Measurements from ENCODE around the gene TSPAN18. TPM values are rescaled to one million over a fixed set of nuclear protein-coding genes. Genes with fewer than 3 reads are reported as not detected.

Gene TSPAN18
- total RNA-seq, 2 experiments from 2014 or later: 5.8 to 8.2 TPM

DNA sequence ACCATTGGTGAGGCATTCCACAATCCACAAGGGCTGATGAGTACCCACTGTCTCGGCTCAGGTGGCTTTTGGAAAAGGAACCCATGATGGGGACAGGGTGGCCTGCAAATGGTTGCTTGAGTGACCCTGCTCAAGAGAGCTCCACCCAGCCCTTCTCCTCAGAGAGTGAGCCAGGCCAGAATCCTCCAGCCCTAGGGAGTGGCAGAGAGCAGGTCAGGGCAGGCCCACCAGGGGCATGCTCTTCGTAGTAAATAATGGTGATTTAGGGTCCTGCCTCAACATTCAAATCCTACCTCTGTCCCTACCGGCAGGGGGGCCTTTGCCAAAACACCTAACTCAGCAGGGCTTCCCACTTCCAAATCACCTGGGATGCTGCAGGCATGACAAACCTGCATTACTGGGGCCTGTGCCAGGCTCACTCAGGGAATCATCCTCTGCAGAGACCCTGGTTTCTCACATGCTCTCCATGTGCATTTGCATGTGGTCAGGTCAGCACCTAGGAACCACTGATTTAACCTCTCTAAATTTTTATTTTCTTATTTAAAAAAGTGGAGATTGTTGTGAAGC is 241.3 kb downstream of the TSPAN18 start:
- no peaks in the 10 kb centered on the region for H3K36me3 Mint-ChIP-seq
- intact Hi-C loops (cut with micrococcal nuclease): no loop called here
- no peaks in the 10 kb centered on the region for H3K27me3 Mint-ChIP-seq
- H3K9me3 Mint-ChIP-seq: no peaks in the 10 kb centered on the region
- CTCF ChIA-PET: no interaction called here
- no peak for DNase-seq
- POLR2A ChIA-PET: no interaction called here
- no peaks in the 10 kb centered on the region for H3K4me1 Mint-ChIP-seq (ENCODE audit: low read depth)
- H3K4me3 Mint-ChIP-seq: no peak overlapping the region
- H3K27ac Mint-ChIP-seq: no peak overlapping the region

DNA sequence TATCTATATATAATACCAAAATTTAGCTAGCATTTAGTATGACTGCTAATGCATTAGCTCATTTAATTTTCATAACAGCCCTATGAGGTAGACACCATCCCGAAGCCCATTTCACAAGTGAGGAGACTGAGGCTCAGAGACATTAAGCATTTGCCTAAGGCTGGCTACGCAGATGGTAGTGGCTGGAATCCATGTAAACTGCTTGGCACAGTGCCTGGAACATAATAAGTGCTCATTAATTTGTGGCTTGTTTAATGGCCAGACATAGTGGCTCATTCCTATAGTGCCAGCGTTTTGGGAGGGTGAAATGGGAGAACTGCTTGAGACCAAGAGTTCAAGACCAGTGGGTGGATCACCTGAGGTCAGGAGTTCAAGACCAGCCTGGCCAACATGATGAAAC is 241.7 kb downstream of the TSPAN18 start:
- Mint-ChIP-seq H3K4me1 (ENCODE audit: low read depth) (no peaks in the 10 kb centered on the region), H3K27me3 (no peaks in the 10 kb centered on the region), H3K9me3 (no peaks in the 10 kb centered on the region), H3K27ac (no peak overlapping the region), H3K36me3 (no peaks in the 10 kb centered on the region), H3K4me3 (no peak overlapping the region)
- ChIA-PET POLR2A (no interaction called here), CTCF (interaction anchor here (1.8 kb wide), 1 partner anchor 32 kb away, joined by 7 read pairs; no protein-coding TSS in a partner anchor)
- intact Hi-C loops (cut with micrococcal nuclease): no loop called here
- no peak for DNase-seq

DNA sequence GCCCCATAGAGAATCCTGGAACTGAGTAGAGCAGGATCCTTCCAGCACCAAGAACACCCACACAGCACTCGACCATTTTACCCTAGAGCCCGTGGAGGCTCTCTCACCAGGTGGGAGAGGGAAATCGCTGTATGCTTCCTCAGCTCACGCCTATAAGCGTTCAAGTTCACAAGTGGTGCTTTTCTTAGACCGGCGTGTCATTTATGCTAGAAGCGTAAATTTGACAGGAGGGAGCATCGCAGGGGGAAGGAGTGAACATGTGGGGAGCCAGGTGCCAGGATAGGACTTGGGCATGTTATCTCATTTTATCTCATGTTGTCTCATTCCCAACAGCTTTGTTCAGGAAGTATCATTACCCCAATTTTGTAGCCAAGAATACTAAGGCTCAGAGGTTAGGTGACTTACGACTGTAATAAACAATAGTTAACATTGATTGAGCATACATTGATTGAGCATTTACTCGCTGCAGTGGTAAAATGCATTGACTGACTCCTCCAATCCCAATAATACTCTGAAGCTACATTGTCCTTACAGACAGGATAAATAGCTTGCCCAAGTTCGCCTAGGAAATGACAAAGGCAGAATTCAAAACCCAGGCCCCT is 243.0 kb downstream of the TSPAN18 start:
- H3K4me1 Mint-ChIP-seq (ENCODE audit: low read depth): no peaks in the 10 kb centered on the region
- ChIA-PET POLR2A (no interaction called here), CTCF (interaction anchor here (1.0 to 1.8 kb wide), 3 partner anchors 33 to 141 kb away, joined by 3 to 7 read pairs (median 6); no protein-coding TSS in a partner anchor)
- no peaks in the 10 kb centered on the region for H3K36me3 Mint-ChIP-seq
- no peaks in the 10 kb centered on the region for H3K27me3 Mint-ChIP-seq
- intact Hi-C loops (cut with micrococcal nuclease): no loop called here
- no peak overlapping the region for H3K27ac Mint-ChIP-seq
- no peak overlapping the region for H3K4me3 Mint-ChIP-seq
- H3K9me3 Mint-ChIP-seq: no peaks in the 10 kb centered on the region
- DNase-seq: no peak

DNA sequence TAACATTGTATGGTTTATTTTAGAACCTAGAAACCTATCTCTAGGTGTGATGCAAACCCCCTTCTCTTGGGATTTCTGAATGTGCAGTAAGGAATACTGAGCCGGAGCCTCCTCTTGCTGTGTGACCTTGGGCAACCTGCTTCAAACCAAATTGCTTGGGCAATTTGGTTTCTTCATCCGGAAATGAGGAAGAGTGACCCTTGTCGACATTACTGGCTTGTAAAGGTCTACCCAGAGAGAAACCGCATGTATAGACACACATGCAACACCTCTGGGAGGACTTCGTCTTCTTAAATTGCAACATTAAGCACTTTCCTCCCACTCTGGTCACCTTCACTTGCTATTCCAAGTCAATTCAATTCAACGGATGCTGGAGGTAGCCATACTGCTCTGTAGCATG is 243.5 kb downstream of the TSPAN18 start:
- intact Hi-C loops (cut with micrococcal nuclease): no loop called here
- Mint-ChIP-seq H3K36me3 (no peaks in the 10 kb centered on the region), H3K27me3 (no peaks in the 10 kb centered on the region), H3K4me1 (ENCODE audit: low read depth) (no peaks in the 10 kb centered on the region), H3K9me3 (no peaks in the 10 kb centered on the region), H3K27ac (no peak overlapping the region), H3K4me3 (no peak overlapping the region)
- ChIA-PET CTCF (interaction anchor here (0.9 to 1.8 kb wide), 3 partner anchors 12 to 140 kb away, joined by 3 to 7 read pairs (median 6); no protein-coding TSS in a partner anchor), POLR2A (no interaction called here)
- no peak for DNase-seq

DNA sequence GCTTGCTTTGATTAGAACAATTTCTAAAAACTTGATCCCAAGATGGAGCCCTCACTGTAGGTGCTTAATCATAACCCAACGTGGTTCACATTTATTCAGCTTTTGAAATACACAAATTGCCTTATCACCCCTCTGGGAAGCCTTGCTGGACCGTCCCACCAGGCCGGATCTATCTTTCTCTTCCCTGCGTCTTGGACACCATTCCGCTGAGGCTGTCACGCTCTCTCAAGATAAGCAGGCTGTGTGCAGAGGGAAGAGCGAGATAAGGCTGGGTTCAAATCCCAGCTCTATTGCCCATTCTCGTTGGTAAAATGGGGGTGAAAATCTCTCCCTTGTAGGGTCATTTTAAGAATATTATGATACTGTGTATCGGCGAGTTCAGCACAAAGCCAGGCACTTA is 244.4 kb downstream of the TSPAN18 start:
- H3K27me3 Mint-ChIP-seq: no peaks in the 10 kb centered on the region
- H3K9me3 Mint-ChIP-seq: no peaks in the 10 kb centered on the region
- intact Hi-C loops (cut with micrococcal nuclease): no loop called here
- CTCF ChIA-PET: interaction anchor here (0.9 kb wide), 1 partner anchor 11 kb away, joined by 3 read pairs; no protein-coding TSS in a partner anchor
- DNase-seq: no peak
- POLR2A ChIA-PET: no interaction called here
- no peak overlapping the region for H3K27ac Mint-ChIP-seq
- no peaks in the 10 kb centered on the region for H3K36me3 Mint-ChIP-seq
- no peak overlapping the region for H3K4me3 Mint-ChIP-seq
- H3K4me1 Mint-ChIP-seq (ENCODE audit: low read depth): no peaks in the 10 kb centered on the region

DNA sequence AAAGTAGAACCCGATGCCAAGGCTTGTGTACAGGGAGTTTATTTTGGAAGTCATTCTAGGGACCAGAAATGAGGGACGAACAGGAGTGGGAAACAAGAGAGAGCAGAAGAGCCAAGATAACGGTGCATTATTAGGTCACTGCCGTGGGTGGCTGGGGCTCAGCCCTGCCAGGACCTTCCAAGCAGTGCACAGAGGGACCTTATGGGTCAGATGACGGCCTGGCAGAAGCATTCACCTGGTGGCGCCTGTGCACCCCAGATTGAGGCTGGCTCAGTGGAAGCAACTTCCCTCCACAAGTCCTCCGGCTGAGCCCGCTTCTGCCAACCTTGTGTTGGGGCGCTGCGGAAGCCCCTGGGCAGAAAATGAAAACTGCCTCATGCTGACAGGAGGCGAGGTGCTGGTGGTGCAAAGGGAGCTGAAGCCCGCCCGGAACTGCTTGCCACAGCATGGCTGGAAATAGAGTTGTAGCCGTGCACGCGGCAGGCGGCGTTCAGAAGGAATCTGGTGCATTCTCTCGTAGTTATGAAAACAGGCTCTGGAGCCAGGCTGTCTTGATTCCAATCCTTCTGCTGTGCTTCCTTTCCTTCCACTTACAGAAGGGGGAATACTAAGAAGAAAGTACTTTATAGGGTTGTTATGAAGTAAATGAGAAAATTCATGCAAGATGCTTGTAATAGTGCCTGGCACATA is 246.1 kb downstream of the TSPAN18 start:
- H3K27ac Mint-ChIP-seq: no peak overlapping the region
- no peaks in the 10 kb centered on the region for H3K4me1 Mint-ChIP-seq (ENCODE audit: low read depth)
- H3K4me3 Mint-ChIP-seq: no peak overlapping the region
- intact Hi-C loops (cut with micrococcal nuclease): no loop called here
- CTCF ChIA-PET: no interaction called here
- H3K27me3 Mint-ChIP-seq: no peaks in the 10 kb centered on the region
- no peak for DNase-seq
- H3K9me3 Mint-ChIP-seq: no peaks in the 10 kb centered on the region
- POLR2A ChIA-PET: no interaction called here
- no peaks in the 10 kb centered on the region for H3K36me3 Mint-ChIP-seq

DNA sequence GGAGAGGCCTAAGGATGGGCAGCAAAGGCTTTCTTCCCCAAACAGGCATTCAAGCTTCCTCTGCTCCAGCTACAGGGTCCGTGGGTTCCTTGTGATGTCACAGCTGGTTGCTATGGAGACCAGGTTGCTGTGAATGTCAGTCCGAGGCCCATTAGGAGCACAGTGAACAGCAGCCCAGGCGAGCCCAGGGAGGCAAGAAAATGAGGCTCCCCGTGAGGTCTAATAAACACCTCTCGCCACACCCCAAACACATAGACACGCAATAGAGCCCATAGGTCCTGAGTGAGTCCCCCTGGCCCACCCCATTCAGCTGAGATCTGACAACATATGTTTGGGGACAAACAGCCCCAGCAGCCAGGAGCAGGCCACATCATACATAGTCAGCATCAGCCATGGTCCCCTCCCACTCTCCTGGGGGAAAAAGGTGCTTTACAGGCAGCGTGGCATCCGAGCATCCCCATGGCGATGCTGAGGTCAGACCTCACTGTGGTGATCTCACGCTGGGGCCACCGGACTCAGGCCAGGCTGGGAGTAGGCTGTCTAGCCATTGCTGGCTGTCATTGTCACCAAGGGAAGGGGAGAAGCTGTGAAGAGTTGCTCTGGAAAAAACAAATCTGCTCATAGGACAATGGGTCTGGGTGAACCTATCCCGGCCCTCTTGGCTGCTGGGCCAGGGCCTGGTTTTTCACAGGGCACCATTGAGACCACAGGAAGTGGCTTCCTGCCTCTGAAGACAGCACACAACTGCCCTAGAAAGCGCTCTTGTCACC is 247.1 kb downstream of the TSPAN18 start:
- POLR2A ChIA-PET: no interaction called here
- H3K9me3 Mint-ChIP-seq: no peaks in the 10 kb centered on the region
- no peak overlapping the region for H3K27ac Mint-ChIP-seq
- H3K27me3 Mint-ChIP-seq: no peaks in the 10 kb centered on the region
- no peak for DNase-seq
- intact Hi-C loops (cut with micrococcal nuclease): no loop called here
- H3K36me3 Mint-ChIP-seq: no peaks in the 10 kb centered on the region
- no peaks in the 10 kb centered on the region for H3K4me1 Mint-ChIP-seq (ENCODE audit: low read depth)
- CTCF ChIA-PET: no interaction called here
- no peak overlapping the region for H3K4me3 Mint-ChIP-seq

DNA sequence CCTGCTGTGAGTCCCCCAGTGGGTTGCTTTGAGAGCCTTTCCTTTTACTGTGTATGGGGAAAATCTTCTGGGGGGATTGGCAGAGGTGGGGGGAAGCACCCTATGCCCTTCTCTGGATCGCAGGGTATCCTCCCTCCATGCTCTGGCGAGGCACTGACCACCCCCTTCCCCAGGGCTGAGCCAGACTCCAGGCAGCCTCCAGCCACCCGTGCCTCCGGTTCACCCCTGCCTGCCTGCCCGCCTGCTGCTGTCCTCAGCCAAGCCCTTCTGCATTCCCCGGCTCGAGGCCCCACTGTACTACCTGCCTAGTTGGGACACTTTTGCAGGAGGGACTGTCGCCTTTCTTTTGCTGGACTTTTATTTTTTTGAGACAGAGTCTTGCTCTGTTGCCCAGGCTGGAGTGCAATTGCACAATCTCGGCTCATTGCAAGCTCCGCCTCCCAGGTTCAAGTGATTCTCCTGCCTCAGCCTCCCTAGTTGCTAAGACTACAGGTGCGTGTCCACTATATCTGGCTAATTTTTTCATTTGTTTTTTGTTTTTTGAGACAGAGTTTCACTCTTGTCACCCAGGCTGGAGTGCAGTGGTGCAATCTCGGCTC is 247.7 kb downstream of the TSPAN18 start:
- POLR2A ChIA-PET: no interaction called here
- no peak overlapping the region for H3K4me3 Mint-ChIP-seq
- no peaks in the 10 kb centered on the region for H3K27me3 Mint-ChIP-seq
- intact Hi-C loops (cut with micrococcal nuclease): no loop called here
- no peaks in the 10 kb centered on the region for H3K36me3 Mint-ChIP-seq
- CTCF ChIA-PET: no interaction called here
- H3K4me1 Mint-ChIP-seq (ENCODE audit: low read depth): no peaks in the 10 kb centered on the region
- H3K27ac Mint-ChIP-seq: no peak overlapping the region
- no peaks in the 10 kb centered on the region for H3K9me3 Mint-ChIP-seq
- no peak for DNase-seq

DNA sequence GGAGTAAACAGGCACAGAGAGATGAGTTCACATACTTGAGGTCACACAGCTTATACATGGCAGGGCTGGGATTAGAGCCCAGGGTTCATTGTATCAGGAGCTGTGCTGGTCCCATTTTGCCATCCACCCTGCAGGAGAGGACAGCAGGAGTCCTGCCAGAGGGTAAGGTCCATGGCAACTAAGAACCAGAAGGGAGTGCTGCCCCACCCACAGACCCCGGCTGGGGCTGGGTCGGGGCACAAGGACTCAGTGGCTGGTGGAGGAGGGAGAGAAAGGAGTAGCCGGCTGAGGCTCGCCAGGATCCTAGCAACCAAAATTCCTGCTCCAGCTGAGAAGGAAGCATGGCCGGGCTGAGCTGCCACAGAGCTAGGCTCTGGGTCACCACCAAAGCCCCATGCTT is 249.8 kb downstream of the TSPAN18 start:
- DNase-seq: no peak
- Mint-ChIP-seq H3K9me3 (no peaks in the 10 kb centered on the region), H3K27ac (no peak overlapping the region), H3K36me3 (no peaks in the 10 kb centered on the region), H3K4me3 (no peak overlapping the region), H3K27me3 (no peaks in the 10 kb centered on the region), H3K4me1 (ENCODE audit: low read depth) (no peaks in the 10 kb centered on the region)
- ChIA-PET POLR2A (no interaction called here), CTCF (no interaction called here)
- intact Hi-C loops (cut with micrococcal nuclease): no loop called here

DNA sequence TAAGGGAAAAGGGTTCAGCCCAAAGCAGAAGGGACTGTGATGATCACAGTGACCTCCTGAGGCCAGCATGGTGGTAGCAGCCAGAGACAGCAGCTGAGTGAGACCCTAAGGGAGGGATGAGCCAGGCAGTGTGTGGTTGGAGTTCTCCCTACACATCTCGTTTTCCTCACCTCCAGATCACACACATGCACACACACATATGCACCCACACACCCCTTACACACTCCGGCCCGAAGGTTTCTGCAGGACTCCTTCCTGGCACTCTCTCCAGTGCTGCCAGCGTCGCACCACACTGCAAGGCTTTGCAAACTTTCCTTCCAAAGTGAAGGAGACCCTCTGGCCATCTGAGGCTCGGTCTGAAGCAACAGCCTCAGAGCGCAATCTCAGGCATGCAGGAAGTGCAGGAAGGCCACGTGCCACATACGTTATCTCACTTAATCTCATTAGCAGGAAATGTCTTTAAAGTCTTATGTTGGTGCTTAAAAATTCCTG is 250.8 kb downstream of the TSPAN18 start:
- intact Hi-C loops (cut with micrococcal nuclease): no loop called here
- ChIA-PET POLR2A (no interaction called here), CTCF (interaction anchor here (0.7 kb wide), 1 partner anchor 127 kb away, joined by 4 read pairs; no protein-coding TSS in a partner anchor)
- Mint-ChIP-seq H3K36me3 (no peaks in the 10 kb centered on the region), H3K27ac (no peak overlapping the region), H3K27me3 (no peaks in the 10 kb centered on the region), H3K4me1 (ENCODE audit: low read depth) (no peaks in the 10 kb centered on the region), H3K4me3 (no peak overlapping the region), H3K9me3 (no peaks in the 10 kb centered on the region)
- no peak for DNase-seq

DNA sequence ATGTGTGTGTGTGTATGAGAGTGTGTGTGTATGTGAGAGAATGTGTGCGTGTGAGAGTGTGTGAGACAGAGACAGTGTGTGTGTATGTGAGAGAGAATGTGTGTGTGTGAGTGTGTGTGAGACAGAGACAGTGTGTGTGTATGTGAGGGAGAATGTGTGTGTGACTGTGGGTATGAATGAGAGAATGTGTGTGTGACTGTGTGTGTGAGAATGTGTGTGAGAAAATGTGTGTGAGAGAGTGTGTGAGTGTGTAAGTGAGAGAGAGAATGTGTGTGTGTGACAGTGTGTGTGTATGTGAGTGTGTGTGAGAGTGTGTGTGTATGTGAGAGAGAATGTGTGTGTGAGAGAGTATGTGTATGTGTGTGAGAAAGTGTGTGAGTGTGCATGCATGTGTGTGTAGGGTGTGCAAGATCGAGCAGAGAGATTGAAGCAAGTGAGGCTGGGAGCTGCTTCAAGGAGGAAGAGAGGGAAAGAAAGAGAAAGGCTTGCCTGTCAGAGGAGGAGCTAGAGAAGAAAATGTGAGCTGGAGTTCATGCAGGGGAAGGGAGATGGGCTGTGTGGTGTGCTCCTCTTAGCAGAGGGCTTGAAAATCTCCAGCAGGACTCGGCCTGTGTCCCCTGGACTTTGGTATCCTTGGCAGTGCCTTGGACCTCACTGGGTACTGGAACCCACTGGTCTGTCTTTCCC is 251.7 kb downstream of the TSPAN18 start:
- DNase-seq: no peak
- no peaks in the 10 kb centered on the region for H3K36me3 Mint-ChIP-seq
- intact Hi-C loops (cut with micrococcal nuclease): no loop called here
- ChIA-PET POLR2A (no interaction called here), CTCF (interaction anchor here (0.7 to 1.3 kb wide), 2 partner anchors 13 to 52 kb away, joined by 3 read pairs; no protein-coding TSS in a partner anchor)
- H3K4me3 Mint-ChIP-seq: no peak overlapping the region
- no peak overlapping the region for H3K27ac Mint-ChIP-seq
- H3K27me3 Mint-ChIP-seq: no peaks in the 10 kb centered on the region
- H3K9me3 Mint-ChIP-seq: no peaks in the 10 kb centered on the region
- no peaks in the 10 kb centered on the region for H3K4me1 Mint-ChIP-seq (ENCODE audit: low read depth)
